Neural cell (in vitro differentiated cells): ENCODE data around the gene AP2A2. TPM values are rescaled to one million over a fixed set of nuclear protein-coding genes. Genes with fewer than 3 reads are reported as not detected.

Source experiments
- H2AFZ ChIP-seq: fragments of 200-600, 300-800 bp; sonication (generic), shearing (Covaris generic); 2 replicates; pipeline ENCODE4 v1.6.0; 2014; ENCODE audit warnings: low read depth, mild to moderate bottlenecking, antibody characterized with exemption, low read length, moderate library complexity
- H3F3A ChIP-seq: fragments of 200-600 bp; shearing (Covaris generic); 2 replicates; pipeline ENCODE4 v1.6.1; 2016; ENCODE audit warnings: mild to moderate bottlenecking, moderate library complexity, mixed read lengths, antibody characterized with exemption, low read length; ENCODE audit not compliant: insufficient read depth, poor library complexity, severe bottlenecking
- H3K27ac ChIP-seq: fragments of 200-600, 300-800 bp; sonication (generic), shearing (Covaris generic); 2 replicates; pipeline ENCODE4 v1.5.1; 2014; ENCODE audit warnings: mild to moderate bottlenecking, low read length, moderate library complexity
- H3K27me3 ChIP-seq: fragments of 300-800, 200-600 bp; sonication (generic), shearing (Covaris generic); 2 replicates; pipeline ENCODE4 v1.6.0; 2014; ENCODE audit warnings: mild to moderate bottlenecking, low read depth, low read length, moderate library complexity; ENCODE audit not compliant: insufficient read depth
- H3K36me3 ChIP-seq: fragments of 300-800, 200-600 bp; sonication (generic), shearing (Covaris generic); 2 replicates; pipeline ENCODE4 v1.5.1; 2014; ENCODE audit warnings: mild to moderate bottlenecking, antibody characterized with exemption, low read length, moderate library complexity; ENCODE audit not compliant: insufficient read depth
- H3K4me2 ChIP-seq: fragments of 300-800, 200-600 bp; sonication (generic), shearing (Covaris generic); 2 replicates; pipeline ENCODE4 v1.6.0; 2014; ENCODE audit warnings: mild to moderate bottlenecking, low read length
- H3K4me3 ChIP-seq: fragments of 300-800, 200-600 bp; sonication (generic), shearing (Covaris generic); 2 replicates; pipeline ENCODE4 v1.5.1; 2014; ENCODE audit warnings: mild to moderate bottlenecking, low read length, moderate library complexity
- H3K79me2 ChIP-seq: fragments of 200-600 bp; shearing (Covaris generic); replicated peaks from 2 replicates; pipeline ENCODE4 v1.6.0; 2014; ENCODE audit warnings: mild to moderate bottlenecking, low read length, moderate library complexity; ENCODE audit not compliant: insufficient read depth
- H3K9ac ChIP-seq: fragments of 300-800, 200-600 bp; sonication (generic), shearing (Covaris generic); 2 replicates; pipeline ENCODE4 v1.6.1; 2016; ENCODE audit warnings: mild to moderate bottlenecking, low read length, mixed read lengths
- H3K9me2 ChIP-seq: fragments of 200-600 bp; shearing (Covaris generic); 2 replicates; pipeline ENCODE4 v1.6.1; 2016; ENCODE audit warnings: mild to moderate bottlenecking, low read length, mixed read lengths; ENCODE audit not compliant: insufficient read depth
- H3K9me3 ChIP-seq: fragments of 200-600, 300-800 bp; sonication (generic), shearing (Covaris generic); 2 replicates; pipeline ENCODE4 v1.6.1; 2016; ENCODE audit warnings: mild to moderate bottlenecking, mixed run types, low read length, moderate library complexity, mixed read lengths
- H4K20me1 ChIP-seq: fragments of 200-600 bp; shearing (Covaris generic); 2 replicates; pipeline ENCODE4 v1.6.1; 2016; ENCODE audit warnings: mild to moderate bottlenecking, mixed run types; ENCODE audit not compliant: insufficient read depth
- EP300 ChIP-seq: fragments of 450-650 bp; conservative IDR thresholded peaks from 2 replicates; pipeline ENCODE4 v1.6.1; 2014; ENCODE audit warnings: antibody characterized with exemption, mild to moderate bottlenecking, moderate library complexity; ENCODE audit not compliant: poor library complexity, severe bottlenecking
- EZH2 ChIP-seq: fragments of 200-600, 300-800 bp; shearing (Covaris generic), sonication (generic); IDR thresholded peaks from 2 replicates; pipeline ENCODE4 v1.6.1; 2014; ENCODE audit warnings: antibody characterized with exemption, low read length, borderline replicate concordance, mild to moderate bottlenecking; ENCODE audit not compliant: insufficient read depth, poor library complexity, severe bottlenecking
- MXI1 ChIP-seq: fragments of 450-650 bp; conservative IDR thresholded peaks from 2 replicates; pipeline ENCODE4 v1.6.1; 2014; ENCODE audit warnings: antibody characterized with exemption, mild to moderate bottlenecking; ENCODE audit not compliant: poor library complexity, severe bottlenecking
- POLR2AphosphoS5 ChIP-seq: IDR thresholded peaks from 2 replicates; pipeline ENCODE4 v1.6.1; 2012
- RAD21 ChIP-seq: fragments of 450-650 bp; conservative IDR thresholded peaks from 2 replicates; pipeline ENCODE4 v1.6.1; 2014; ENCODE audit warnings: antibody characterized with exemption, mild to moderate bottlenecking, moderate library complexity
- SMC3 ChIP-seq: fragments of 450-650 bp; conservative IDR thresholded peaks from 2 replicates; pipeline ENCODE4 v1.6.1; 2014; ENCODE audit warnings: antibody characterized with exemption, mild to moderate bottlenecking, moderate library complexity; ENCODE audit not compliant: poor library complexity
- TAF1 ChIP-seq: IDR thresholded peaks from 2 replicates; pipeline ENCODE4 v1.6.1; 2012; ENCODE audit warnings: low read depth
- polyA plus RNA-seq: library from polyadenylated mRNA; depleted of rRNA; stranded (reverse); fragments of >200 nt; gene quantifications from 2 replicates; pipeline ENCODE4 v1.2.3, GENCODE V29; 2014
- TF ChIP-seq, protein P1 (sequence below): IDR thresholded peaks from 2 replicates; pipeline ENCODE4 v1.6.1; 2012; ENCODE audit warnings: borderline replicate concordance
- TF ChIP-seq, protein P2 (sequence below): fragments of 450-650 bp; IDR thresholded peaks from 2 replicates; pipeline ENCODE4 v1.5.1; 2014; ENCODE audit warnings: antibody characterized with exemption, mild to moderate bottlenecking, moderate library complexity; ENCODE audit not compliant: poor library complexity, severe bottlenecking

The AP2A2 gene
- polyA plus RNA-seq, 1 donor from 2014 or later, result 46.5 TPM

DNA sequence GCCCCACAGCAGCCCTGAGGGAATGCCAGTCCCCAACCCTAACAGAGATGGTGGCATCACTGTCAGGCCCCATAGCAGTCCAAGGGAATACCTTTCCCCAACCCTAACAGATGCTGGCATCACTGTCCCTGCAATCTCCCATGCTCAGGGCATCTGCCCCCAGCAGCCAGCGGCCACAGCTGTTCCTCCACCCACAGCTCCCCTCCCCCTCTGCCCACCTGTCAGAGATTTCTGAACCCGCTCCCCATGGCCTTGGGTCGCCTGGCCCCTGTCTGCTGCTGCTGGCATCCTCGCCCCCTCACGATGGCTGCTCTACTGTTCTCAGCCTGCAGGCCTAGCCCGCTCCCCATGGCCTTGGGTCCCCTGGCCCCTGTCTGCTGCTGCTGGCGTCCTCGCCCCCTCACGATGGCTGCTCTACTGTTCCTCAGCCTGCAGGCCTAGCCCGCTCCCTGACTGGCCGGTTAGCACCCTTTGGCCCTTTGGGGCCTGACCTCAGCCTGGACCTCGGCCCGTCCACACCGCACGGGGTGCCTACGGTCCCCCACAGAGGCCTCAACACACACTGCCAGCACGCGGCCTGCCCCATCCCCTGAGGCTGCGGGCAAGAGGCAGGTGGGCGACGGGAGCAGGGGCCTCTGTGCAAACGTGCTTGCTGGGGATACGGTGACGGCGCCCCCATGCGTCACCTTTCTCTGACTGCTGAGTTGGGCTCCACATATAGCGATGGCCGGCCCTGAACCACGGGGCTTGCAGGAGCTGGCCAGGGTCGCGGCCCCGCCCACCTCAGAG lies 35.8 kb upstream of the AP2A2 start:
- no peaks in the 10 kb centered on the region for H3K79me2 ChIP-seq
- peak overlapping the region; percentile 56 for H3K4me3 ChIP-seq
- no peaks in the 10 kb centered on the region for H3K9me2 ChIP-seq
- H3K27me3 ChIP-seq, result no peaks in the 10 kb centered on the region
- no peaks in the 10 kb centered on the region for H3F3A ChIP-seq
- peak overlapping the region; percentile 99 for H3K27ac ChIP-seq
- H3K36me3 ChIP-seq, result no peaks in the 10 kb centered on the region
- H3K9me3 ChIP-seq, result no peaks in the 10 kb centered on the region
- H2AFZ ChIP-seq, result no peak overlapping the region
- H3K4me2 ChIP-seq, result peak overlapping the region; percentile 78
- TF ChIP-seq TAF1 (no peak), POLR2AphosphoS5 (no peak), MXI1 (no peak), SMC3 (no peak), EP300 (no peak), EZH2 (no peak), RAD21 (no peak)
- TF ChIP-seq, protein P1, sequence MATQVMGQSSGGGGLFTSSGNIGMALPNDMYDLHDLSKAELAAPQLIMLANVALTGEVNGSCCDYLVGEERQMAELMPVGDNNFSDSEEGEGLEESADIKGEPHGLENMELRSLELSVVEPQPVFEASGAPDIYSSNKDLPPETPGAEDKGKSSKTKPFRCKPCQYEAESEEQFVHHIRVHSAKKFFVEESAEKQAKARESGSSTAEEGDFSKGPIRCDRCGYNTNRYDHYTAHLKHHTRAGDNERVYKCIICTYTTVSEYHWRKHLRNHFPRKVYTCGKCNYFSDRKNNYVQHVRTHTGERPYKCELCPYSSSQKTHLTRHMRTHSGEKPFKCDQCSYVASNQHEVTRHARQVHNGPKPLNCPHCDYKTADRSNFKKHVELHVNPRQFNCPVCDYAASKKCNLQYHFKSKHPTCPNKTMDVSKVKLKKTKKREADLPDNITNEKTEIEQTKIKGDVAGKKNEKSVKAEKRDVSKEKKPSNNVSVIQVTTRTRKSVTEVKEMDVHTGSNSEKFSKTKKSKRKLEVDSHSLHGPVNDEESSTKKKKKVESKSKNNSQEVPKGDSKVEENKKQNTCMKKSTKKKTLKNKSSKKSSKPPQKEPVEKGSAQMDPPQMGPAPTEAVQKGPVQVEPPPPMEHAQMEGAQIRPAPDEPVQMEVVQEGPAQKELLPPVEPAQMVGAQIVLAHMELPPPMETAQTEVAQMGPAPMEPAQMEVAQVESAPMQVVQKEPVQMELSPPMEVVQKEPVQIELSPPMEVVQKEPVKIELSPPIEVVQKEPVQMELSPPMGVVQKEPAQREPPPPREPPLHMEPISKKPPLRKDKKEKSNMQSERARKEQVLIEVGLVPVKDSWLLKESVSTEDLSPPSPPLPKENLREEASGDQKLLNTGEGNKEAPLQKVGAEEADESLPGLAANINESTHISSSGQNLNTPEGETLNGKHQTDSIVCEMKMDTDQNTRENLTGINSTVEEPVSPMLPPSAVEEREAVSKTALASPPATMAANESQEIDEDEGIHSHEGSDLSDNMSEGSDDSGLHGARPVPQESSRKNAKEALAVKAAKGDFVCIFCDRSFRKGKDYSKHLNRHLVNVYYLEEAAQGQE, result no peak
- TF ChIP-seq, protein P2, sequence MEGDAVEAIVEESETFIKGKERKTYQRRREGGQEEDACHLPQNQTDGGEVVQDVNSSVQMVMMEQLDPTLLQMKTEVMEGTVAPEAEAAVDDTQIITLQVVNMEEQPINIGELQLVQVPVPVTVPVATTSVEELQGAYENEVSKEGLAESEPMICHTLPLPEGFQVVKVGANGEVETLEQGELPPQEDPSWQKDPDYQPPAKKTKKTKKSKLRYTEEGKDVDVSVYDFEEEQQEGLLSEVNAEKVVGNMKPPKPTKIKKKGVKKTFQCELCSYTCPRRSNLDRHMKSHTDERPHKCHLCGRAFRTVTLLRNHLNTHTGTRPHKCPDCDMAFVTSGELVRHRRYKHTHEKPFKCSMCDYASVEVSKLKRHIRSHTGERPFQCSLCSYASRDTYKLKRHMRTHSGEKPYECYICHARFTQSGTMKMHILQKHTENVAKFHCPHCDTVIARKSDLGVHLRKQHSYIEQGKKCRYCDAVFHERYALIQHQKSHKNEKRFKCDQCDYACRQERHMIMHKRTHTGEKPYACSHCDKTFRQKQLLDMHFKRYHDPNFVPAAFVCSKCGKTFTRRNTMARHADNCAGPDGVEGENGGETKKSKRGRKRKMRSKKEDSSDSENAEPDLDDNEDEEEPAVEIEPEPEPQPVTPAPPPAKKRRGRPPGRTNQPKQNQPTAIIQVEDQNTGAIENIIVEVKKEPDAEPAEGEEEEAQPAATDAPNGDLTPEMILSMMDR, result no peak
- H3K9ac ChIP-seq, result peak overlapping the region; percentile 79
- no peaks in the 10 kb centered on the region for H4K20me1 ChIP-seq

DNA sequence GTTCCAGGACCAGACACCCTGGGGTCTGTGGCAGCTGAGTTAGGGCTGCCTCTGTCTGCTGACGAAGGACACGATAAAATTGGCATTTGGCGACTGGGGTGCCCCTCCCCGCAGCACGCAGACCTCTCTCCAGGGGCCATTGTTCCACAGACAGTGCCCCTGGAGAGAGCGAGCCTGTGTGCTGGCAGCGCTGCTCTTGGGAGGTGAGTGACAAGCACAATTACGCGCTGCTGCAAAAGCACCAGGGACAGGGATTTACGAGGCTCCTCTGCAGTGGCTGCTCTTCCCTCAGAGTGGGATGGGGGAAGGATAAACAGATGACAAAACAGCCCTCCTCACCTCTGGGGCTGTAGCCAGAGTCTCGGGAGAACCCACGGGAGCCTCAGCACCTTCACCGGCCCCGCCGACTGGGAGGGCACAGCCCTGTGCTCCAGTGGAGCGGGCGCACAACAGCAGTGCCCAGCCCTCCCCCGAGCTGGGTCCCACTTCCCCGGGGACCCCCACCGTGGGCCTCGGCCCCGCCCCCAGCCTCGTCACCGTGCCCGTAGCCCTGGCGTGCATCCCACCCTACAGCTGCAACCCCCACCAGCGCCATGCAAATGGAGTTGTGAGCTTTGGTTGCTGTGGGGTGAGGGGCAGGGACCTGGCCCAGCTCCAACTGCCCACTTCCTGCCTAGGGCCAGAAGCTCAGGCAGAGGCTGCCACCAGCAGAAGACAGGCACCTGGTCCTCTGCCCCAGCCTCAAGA lies 34.7 kb upstream of the AP2A2 start:
- no peaks in the 10 kb centered on the region for H3K79me2 ChIP-seq
- peak overlapping the region; percentile 78 for H3K4me2 ChIP-seq
- no peaks in the 10 kb centered on the region for H3K9me3 ChIP-seq
- H2AFZ ChIP-seq, result no peak overlapping the region
- H3K27ac ChIP-seq, result peak overlapping the region; percentile 99
- H3F3A ChIP-seq, result no peaks in the 10 kb centered on the region
- no peaks in the 10 kb centered on the region for H3K9me2 ChIP-seq
- TF ChIP-seq, protein P1, result peak; percentile 64
- no peak for TF ChIP-seq EZH2
- TF ChIP-seq EP300, result peak; percentile 85
- peak; percentile 64 for TF ChIP-seq SMC3
- TF ChIP-seq, protein P2, result no peak
- peak; percentile 82 for TF ChIP-seq POLR2AphosphoS5
- no peak for TF ChIP-seq TAF1
- TF ChIP-seq RAD21, result peak; percentile 39
- no peak for TF ChIP-seq MXI1
- peak overlapping the region; percentile 56 for H3K4me3 ChIP-seq
- no peaks in the 10 kb centered on the region for H3K27me3 ChIP-seq
- H4K20me1 ChIP-seq, result no peaks in the 10 kb centered on the region
- H3K9ac ChIP-seq, result peak overlapping the region; percentile 79
- H3K36me3 ChIP-seq, result no peaks in the 10 kb centered on the region
